HG03469 (cell line): ENCODE results near the gene ZNF202.

Experiments used
- ATAC-seq: cut with Tn5 transposase; IDR thresholded peaks from one replicate; pipeline ENCODE4 v1.9.1; 2021; ENCODE audit warnings: mild to moderate bottlenecking, moderate library complexity, moderate number of reproducible peaks; ENCODE audit not compliant: unreplicated experiment

Gene ZNF202

GRCh38 chr11:123684601-123685000, 56.9 kb downstream of the ZNF202 start:
- ATAC-seq = no peak

DNA sequence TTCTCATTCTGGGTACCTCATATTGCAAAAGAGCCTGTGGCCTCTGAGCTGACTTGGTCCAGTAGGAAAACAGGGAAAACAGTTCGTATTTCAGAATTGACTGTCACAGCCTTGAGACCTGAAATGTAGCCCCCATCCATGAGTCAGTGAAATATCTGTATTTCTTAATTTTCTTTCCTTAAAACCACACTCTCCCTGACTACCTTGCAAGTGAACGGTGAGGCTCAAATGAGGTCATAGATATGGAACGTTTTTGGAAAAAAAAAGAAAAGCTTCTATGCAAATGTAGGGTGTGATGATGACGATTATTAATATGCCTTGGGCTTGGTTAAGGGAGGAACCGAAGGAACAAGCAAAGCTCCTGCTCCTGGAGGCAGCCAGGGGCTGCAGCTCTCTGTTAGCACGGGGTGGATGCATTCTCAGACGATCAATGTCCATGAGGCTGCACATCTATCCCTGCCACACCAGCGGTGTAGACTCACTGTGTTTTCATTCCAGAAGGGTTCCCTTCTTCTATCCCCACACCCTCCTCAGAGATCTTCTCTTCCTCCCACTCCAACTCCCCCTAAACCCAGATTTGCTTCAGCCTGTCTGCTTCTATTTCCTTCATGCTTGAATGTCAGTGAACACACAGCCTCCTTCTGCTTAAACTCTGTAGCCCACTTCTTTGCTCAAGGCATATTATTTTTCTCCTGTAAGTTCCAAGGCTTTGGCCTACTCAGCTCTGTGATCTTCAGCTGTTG, 57.9 kb downstream of the ZNF202 start:
- ATAC-seq = no peak

GRCh38 chr11:123682696-123683410, 58.6 kb downstream of the ZNF202 start:
- ATAC-seq = no peak

DNA sequence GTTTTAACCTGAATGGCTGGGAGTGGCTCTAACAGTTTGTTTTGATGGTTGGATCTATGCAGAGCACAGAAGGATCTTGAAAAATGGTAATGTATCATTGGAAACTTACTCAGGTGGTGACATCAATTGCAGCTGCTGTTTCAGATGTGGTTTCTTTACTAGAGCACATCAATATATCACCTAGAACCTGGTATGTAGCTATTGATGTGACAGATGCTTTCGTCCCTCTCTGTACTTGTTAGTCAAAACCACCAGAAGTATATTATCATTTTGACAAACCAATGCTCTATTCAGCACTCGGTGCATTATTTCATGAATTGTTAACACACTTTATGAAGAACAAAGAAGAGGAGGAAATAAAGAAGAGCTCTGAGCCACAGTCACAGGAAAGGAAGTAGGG, 60.4 kb downstream of the ZNF202 start:
- no peak for ATAC-seq

GRCh38 chr11:123678246-123678645, 63.2 kb downstream of the ZNF202 start:
- no peak for ATAC-seq

- no peak for ATAC-seq
Observed at GRCh38 chr11:123677510-123677909, 64.0 kb downstream of the ZNF202 start.

DNA sequence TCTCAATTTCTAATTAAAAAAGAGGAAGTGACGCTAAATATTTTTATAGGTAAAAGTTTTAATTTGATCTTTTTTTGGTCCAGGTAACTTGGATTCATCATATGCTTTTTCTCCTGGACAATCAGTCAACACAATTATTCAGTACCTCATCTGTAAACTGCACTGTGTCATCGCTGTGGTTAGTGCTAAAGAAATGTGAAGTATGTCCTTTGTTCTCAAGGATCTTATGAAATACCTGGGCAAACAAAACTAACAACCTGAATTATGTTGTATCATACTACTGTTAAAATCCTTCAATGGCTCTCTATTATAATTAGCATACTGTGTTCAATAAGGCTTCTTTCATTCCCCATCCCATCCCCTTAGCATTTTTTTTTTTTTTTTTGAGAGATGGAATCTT, 67.2 kb downstream of the ZNF202 start:
- ATAC-seq = no peak
